Esophagus muscularis mucosa (tissue), 4 donors: ENCODE results near the gene PLEKHM3. TPM values are rescaled to one million over a fixed set of nuclear protein-coding genes. Genes with fewer than 3 reads are reported as not detected.

Experiments
- DNase-seq: peaks from one replicate; pipeline ENCODE4 v3.0.0-alpha.2; 2017; ENCODE audit errors: extremely low spot score
- H3K27ac ChIP-seq, 4 donors: fragments of 200-600 bp; sonication (generic); replicated peaks in 1 of 4; 1 replicate in 3 of 4; 2 replicates in 1 of 4; pipeline ENCODE4 v1.5.1; 2016 to 2019; ENCODE audit warnings: mild to moderate bottlenecking in 1 of 4
- H3K27me3 ChIP-seq, 4 donors: fragments of 200-600 bp; sonication (generic); one replicate each; pipeline versions ENCODE4 v1.5.1 to v1.6.0; 2016 to 2019
- H3K36me3 ChIP-seq, 4 donors: fragments of 200-600 bp; sonication (generic); one replicate each; pipeline ENCODE4 v1.5.1; 2016 to 2019
- H3K4me1 ChIP-seq, 4 donors: fragments of 200-600 bp; sonication (generic); one replicate each; pipeline ENCODE4 v1.5.1; 2016 to 2019
- H3K4me3 ChIP-seq, 4 donors: fragments of 200-600 bp; sonication (generic); 1 replicate in 2 of 4; 2 replicates in 2 of 4; pipeline ENCODE4 v1.5.1; 2016 to 2019; ENCODE audit warnings: mild to moderate bottlenecking in 4 of 4, moderate library complexity in 1 of 4
- H3K9me3 ChIP-seq, 4 donors: fragments of 200-600 bp; sonication (generic); 1 replicate in 3 of 4; 2 replicates in 1 of 4; pipeline ENCODE4 v1.5.1; 2016 to 2019
- CTCF ChIP-seq, 3 experiments: fragments of 200-600 bp in 2 of 3; fragments of 450-650 bp in 1 of 3; sonication (generic) in 2 of 3; IDR thresholded peaks; one replicate each; pipeline ENCODE4 v1.5.1; 2017 to 2019; ENCODE audit warnings: antibody characterized with exemption in 3 of 3, mild to moderate bottlenecking in 2 of 3, moderate library complexity in 1 of 3
- EP300 ChIP-seq: sonication (generic); formaldehyde crosslinking; IDR thresholded peaks from one replicate; pipeline ENCODE4 v1.6.1; 2017; ENCODE audit warnings: antibody characterized with exemption
- POLR2A ChIP-seq: fragments of 450-650 bp; IDR thresholded peaks from one replicate; pipeline ENCODE4 v1.6.1; 2017; ENCODE audit warnings: antibody characterized with exemption, moderate library complexity, mild to moderate bottlenecking, low read depth
- POLR2AphosphoS5 ChIP-seq, 2 donors: sonication (generic); formaldehyde crosslinking; IDR thresholded peaks; one replicate each; pipeline ENCODE4 v1.6.1; 2017; ENCODE audit warnings: antibody characterized with exemption in 2 of 2
- WGBS: methylation state at CpG from one replicate; pipeline ENCODE4 v1.1.5; 2018; 5-methylcytosine and 5-hydroxymethylcytosine counted together
- intact Hi-C: fragments of 100-400 bp; cut with DNase I; formaldehyde crosslinking; loops from one replicate; pipeline ENCODE4 v1.15.1; 2023
- total RNA-seq, 4 donors: library from RNA; depleted of rRNA; stranded (reverse); fragments of >200 nt; gene quantifications; one replicate each; pipeline versions ENCODE4 v1.1.0 to v1.2.1, GENCODE V29; 2016

Gene PLEKHM3
- total RNA-seq, 4 donors from 2014 or later, result 24.8 to 34.5 (median 31.1) TPM

- TF ChIP-seq EP300 (no peak), POLR2AphosphoS5 (IDR thresholded peaks at IDR 0.05) (no peak), POLR2A (no peak), CTCF (IDR thresholded peaks at IDR 0.05) (no peak)
- Histone ChIP-seq H3K4me1 (no peaks in the 10 kb centered on the region), H3K4me3 (no peak overlapping the region), H3K27me3 (no peaks in the 10 kb centered on the region), H3K9me3 (no peaks in the 10 kb centered on the region), H3K27ac (no peak overlapping the region), H3K36me3 (no peaks in the 10 kb centered on the region)
- 95% methylated on average over 3 of the region's 3 CpGs for WGBS
- no peak for DNase-seq
- intact Hi-C loops, result no loop called here
Measured at GRCh38 chr2:207984765-207985480, 40.4 kb downstream of the PLEKHM3 start.

- WGBS, result 86% methylated on average over 2 of the region's 2 CpGs
- H3K27me3 ChIP-seq, result no peaks in the 10 kb centered on the region
- no peak overlapping the region for H3K4me3 ChIP-seq
- TF ChIP-seq CTCF (IDR thresholded peaks at IDR 0.05), result no peak
- TF ChIP-seq EP300, result no peak
- no peak for TF ChIP-seq POLR2A
- intact Hi-C loops, result no loop called here
- H3K36me3 ChIP-seq, result no peaks in the 10 kb centered on the region
- H3K27ac ChIP-seq, result no peak overlapping the region
- no peaks in the 10 kb centered on the region for H3K9me3 ChIP-seq
- DNase-seq, result no peak
- H3K4me1 ChIP-seq, result no peaks in the 10 kb centered on the region
Measured at GRCh38 chr2:207983641-207984042, 41.7 kb downstream of the PLEKHM3 start.

- TF ChIP-seq POLR2AphosphoS5 (IDR thresholded peaks at IDR 0.05) (no peak), CTCF (IDR thresholded peaks at IDR 0.05) (no peak), POLR2A (no peak), EP300 (no peak)
- DNase-seq, result no peak
- no peak overlapping the region for H3K4me3 ChIP-seq
- no peak overlapping the region for H3K27ac ChIP-seq
- no peaks in the 10 kb centered on the region for H3K27me3 ChIP-seq
- WGBS, result 92% methylated on average over 12 of the region's 12 CpGs
- H3K4me1 ChIP-seq, result no peaks in the 10 kb centered on the region
- peaks cover 0 to 18% (median 14%) of the 10 kb centered on the region in 4 donors for H3K36me3 ChIP-seq
- no peaks in the 10 kb centered on the region for H3K9me3 ChIP-seq
- intact Hi-C loops, result loop anchor here (5.0 kb wide), 1 partner anchor 211 kb away; the partner anchor contains the start of gene FZD5
Measured at GRCh38 chr2:207978177-207978948, 47.0 kb downstream of the PLEKHM3 start.

GRCh38 chr2:207975921-207976320, 49.4 kb downstream of the PLEKHM3 start:
- no peaks in the 10 kb centered on the region for H3K27me3 ChIP-seq
- intact Hi-C loops, result loop anchor here (5.0 kb wide), 1 partner anchor 209 kb away; the partner anchor contains the start of gene FZD5
- H3K4me1 ChIP-seq, result peaks cover 0 to 2% (median 2%) of the 10 kb centered on the region in 4 donors
- H3K27ac ChIP-seq, result no peak overlapping the region
- DNase-seq, result no peak
- TF ChIP-seq POLR2A (no peak), CTCF (IDR thresholded peaks at IDR 0.05) (no peak), POLR2AphosphoS5 (IDR thresholded peaks at IDR 0.05) (no peak), EP300 (no peak)
- H3K36me3 ChIP-seq, result peaks cover 0 to 18% (median 14%) of the 10 kb centered on the region in 4 donors
- H3K4me3 ChIP-seq, result no peak overlapping the region
- WGBS, result 88% methylated on average over 2 of the region's 2 CpGs
- H3K9me3 ChIP-seq, result no peaks in the 10 kb centered on the region
